Activated naive CD8-positive, alpha-beta T cell (primary cell): ENCODE measurements around the gene ADAM12.

Experiments used
- H3K27ac Mint-ChIP-seq: one replicate; pipeline ENCODE4 v1.8.0; 2021; ENCODE audit warnings: mixed read lengths
- H3K27me3 Mint-ChIP-seq: one replicate; pipeline ENCODE4 v1.8.0; 2021; ENCODE audit warnings: mixed read lengths
- H3K36me3 Mint-ChIP-seq: one replicate; pipeline ENCODE4 v1.8.0; 2021; ENCODE audit warnings: mixed read lengths
- H3K4me1 Mint-ChIP-seq: one replicate; pipeline ENCODE4 v1.8.0; 2021; ENCODE audit warnings: low read depth, mixed read lengths
- H3K4me3 Mint-ChIP-seq: one replicate; pipeline ENCODE4 v1.8.0; 2021; ENCODE audit warnings: mild to moderate bottlenecking, mixed read lengths
- H3K9me3 Mint-ChIP-seq: one replicate; pipeline ENCODE4 v1.8.0; 2021; ENCODE audit warnings: low read depth, mixed read lengths

The ADAM12 gene

DNA sequence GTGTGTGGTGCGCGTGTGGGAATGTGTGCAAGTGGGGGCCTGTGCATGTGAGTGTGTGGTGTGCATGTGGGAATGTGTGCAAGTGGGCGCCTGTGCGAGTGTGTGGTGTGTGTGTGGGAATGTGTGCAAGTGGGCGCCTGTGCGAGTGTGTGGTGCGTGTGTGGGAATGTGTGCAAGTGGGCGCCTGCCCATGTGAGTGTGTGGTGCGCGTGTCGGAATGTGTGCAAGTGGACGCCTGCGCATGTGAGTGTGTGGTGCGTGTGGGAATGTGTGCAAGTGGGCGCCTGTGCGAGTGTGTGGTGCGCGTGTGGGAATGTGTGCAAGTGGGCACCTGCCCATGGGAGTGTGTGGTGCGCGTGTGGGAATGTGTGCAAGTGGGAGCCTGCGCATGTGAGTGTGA is 259.7 kb downstream of the ADAM12 start:
- Mint-ChIP-seq H3K9me3 (no peaks in the 10 kb centered on the region), H3K4me1 (no peaks in the 10 kb centered on the region), H3K4me3 (no peak overlapping the region), H3K36me3 (no peaks in the 10 kb centered on the region), H3K27ac (no peak overlapping the region), H3K27me3 (peaks cover under 1% of the 10 kb centered on the region)

DNA sequence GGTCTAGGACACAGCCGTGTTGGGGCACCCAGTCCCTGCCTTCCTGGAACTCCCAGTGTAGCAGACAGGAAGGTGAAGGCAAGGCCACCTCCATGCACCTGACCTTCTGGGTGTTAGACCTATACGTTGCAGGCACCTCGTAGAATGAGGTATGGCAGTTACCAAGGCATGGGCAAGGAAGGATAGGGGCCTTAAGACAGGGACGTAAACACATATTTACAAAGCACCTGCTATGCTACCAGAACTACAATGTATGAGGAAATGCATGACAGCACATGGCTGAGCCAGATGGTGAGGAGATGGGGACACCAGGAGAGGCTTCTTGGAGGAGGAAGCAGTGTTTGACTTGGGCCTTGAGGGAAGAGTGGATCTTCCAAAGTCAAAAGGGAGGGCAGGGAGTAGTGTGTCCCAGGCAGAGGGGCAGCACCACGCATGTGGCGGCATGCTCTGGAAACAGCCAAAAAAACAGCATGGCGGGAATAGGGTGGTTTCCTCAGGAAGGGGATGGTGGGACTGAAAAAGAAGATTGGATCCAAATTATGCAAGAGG is 260.7 kb downstream of the ADAM12 start:
- no peaks in the 10 kb centered on the region for H3K9me3 Mint-ChIP-seq
- no peaks in the 10 kb centered on the region for H3K36me3 Mint-ChIP-seq
- H3K4me3 Mint-ChIP-seq: no peak overlapping the region
- no peaks in the 10 kb centered on the region for H3K27me3 Mint-ChIP-seq
- H3K27ac Mint-ChIP-seq: no peak overlapping the region
- no peaks in the 10 kb centered on the region for H3K4me1 Mint-ChIP-seq

DNA sequence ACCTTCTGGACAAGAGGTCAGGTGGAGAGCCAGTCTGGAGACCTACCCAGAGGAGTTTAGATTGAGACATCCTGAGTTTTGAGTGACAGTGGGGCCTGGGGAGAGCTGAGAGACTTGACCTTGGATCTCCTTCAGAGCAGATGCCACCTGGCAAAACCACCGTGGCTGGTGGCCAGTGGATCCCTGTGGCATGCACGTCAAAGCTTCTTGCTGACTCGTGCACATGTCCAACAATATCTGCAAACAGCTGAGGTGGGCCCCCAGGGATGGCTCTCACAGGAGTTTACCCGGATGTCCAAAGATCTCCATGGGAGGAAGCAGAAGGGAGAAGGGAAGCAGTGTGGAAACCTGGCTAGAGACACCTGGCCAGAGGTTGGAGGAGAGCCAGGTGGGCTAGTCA is 261.4 kb downstream of the ADAM12 start:
- Mint-ChIP-seq H3K27me3 (no peaks in the 10 kb centered on the region), H3K36me3 (no peaks in the 10 kb centered on the region), H3K9me3 (no peaks in the 10 kb centered on the region), H3K4me3 (no peak overlapping the region), H3K27ac (no peak overlapping the region), H3K4me1 (no peaks in the 10 kb centered on the region)

- Mint-ChIP-seq H3K4me3 (no peak overlapping the region), H3K27me3 (no peaks in the 10 kb centered on the region), H3K27ac (no peak overlapping the region), H3K4me1 (no peaks in the 10 kb centered on the region), H3K36me3 (no peaks in the 10 kb centered on the region), H3K9me3 (no peaks in the 10 kb centered on the region)
These were observed 262.3 kb downstream of the ADAM12 start for GRCh38 chr10:126126023-126126422.

DNA sequence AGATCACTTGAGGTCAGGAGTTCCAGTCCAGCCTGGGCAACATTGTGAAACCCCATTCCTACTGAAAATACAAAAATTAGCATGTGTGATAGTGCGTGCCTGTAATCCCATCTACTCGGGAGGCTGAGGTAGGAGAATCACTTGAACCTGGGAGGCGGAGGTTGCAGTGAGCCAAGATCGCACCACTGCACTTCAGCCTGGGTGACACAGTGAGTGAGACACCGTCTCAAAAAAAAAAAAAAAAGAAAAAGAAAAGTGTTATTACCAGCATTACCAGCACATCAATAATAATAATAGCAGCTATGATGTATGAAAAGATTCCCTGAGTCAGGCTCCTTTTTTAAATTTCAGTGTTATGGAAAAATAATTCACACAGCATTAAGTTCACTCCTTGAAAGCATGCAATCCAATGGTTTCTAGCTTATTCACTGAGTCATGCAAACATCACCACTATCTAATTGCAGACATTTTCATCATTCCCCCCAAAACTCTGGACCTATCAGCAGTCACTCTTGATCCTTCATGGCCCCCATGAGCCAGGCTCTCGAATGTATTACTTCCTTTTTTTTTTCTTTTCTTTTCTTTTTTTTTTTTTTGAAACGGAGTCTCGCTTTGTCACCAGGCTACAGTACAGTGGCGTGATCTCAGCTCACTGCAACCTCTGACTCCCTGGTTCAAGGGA is 263.5 kb downstream of the ADAM12 start:
- H3K4me1 Mint-ChIP-seq: no peaks in the 10 kb centered on the region
- H3K27me3 Mint-ChIP-seq: peaks cover 3% of the 10 kb centered on the region
- H3K27ac Mint-ChIP-seq: no peak overlapping the region
- H3K4me3 Mint-ChIP-seq: no peak overlapping the region
- H3K9me3 Mint-ChIP-seq: no peaks in the 10 kb centered on the region
- H3K36me3 Mint-ChIP-seq: no peaks in the 10 kb centered on the region

DNA sequence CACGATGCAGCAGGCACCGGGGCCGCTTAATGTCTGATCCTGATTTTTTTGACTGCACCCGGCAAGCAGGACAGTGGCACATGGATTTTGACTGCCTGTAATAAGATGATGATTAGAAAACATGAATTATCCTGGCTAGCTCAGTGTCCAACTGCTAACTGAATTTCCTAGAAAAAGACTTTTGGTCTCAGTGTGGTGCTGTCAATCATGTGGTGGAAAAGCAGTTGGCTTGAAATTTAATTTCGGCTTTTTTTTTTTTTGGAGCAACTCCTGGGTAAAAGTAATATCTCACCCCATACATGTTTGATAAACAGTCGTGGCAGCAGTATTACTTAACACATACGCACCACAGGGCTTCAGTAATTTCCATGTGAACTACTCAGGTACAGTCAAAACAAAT is 264.2 kb downstream of the ADAM12 start:
- Mint-ChIP-seq H3K36me3 (no peaks in the 10 kb centered on the region), H3K4me1 (no peaks in the 10 kb centered on the region), H3K27me3 (peaks cover 3% of the 10 kb centered on the region), H3K27ac (no peak overlapping the region), H3K4me3 (no peak overlapping the region), H3K9me3 (no peaks in the 10 kb centered on the region)

DNA sequence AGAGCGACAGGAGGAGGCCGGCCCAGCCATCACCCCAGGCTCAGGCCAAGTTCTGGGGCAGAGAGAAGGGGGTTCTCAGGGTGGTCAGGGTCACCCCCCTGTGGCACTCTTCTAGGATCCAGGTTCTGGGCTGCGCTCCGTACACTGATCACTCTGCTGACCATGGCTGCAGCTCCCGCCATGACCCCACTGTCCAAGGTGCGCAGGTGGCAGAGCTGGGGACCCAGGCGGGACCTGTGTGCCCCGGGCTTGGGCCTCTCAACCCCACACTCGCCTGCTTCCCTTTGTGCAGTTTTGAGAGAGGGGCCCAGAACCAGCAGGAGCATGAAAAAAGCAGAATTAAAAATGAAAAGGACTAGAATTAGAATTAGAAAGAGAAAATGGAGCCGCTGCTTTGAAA is 264.8 kb downstream of the ADAM12 start:
- Mint-ChIP-seq H3K4me1 (no peaks in the 10 kb centered on the region), H3K27me3 (peaks cover 3% of the 10 kb centered on the region), H3K36me3 (no peaks in the 10 kb centered on the region), H3K9me3 (no peaks in the 10 kb centered on the region), H3K27ac (no peak overlapping the region), H3K4me3 (no peak overlapping the region)

- no peaks in the 10 kb centered on the region for H3K36me3 Mint-ChIP-seq
- H3K4me3 Mint-ChIP-seq: no peak overlapping the region
These were observed 265.4 kb downstream of the ADAM12 start for GRCh38 chr10:126122881-126123280.

DNA sequence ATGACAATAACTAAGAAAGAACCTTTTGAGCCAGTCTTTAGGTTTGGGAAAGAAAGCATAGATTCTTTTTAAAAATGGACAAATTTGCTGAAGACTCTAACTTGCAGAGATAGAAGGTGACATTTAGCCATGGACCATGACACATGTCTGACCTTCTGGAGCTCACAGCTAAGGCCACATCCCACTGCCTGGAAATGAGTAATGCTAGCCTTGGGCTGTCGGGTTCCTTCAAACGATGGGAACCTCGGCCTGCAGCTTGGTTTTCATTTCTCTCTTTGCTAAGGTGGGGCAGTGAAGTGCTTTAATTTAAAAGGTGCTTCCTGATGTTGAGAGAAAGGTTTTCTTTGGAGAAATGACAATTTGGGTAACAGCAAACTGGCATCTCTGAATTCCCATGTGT is 268.7 kb downstream of the ADAM12 start:
- Mint-ChIP-seq H3K36me3 (no peaks in the 10 kb centered on the region), H3K4me1 (no peaks in the 10 kb centered on the region), H3K27me3 (peaks cover 3% of the 10 kb centered on the region), H3K4me3 (no peak overlapping the region), H3K9me3 (no peaks in the 10 kb centered on the region), H3K27ac (no peak overlapping the region)

More at GRCh38 chr10:126122881-126123280, 265.4 kb downstream of the ADAM12 start:
- H3K27me3 Mint-ChIP-seq: peaks cover 3% of the 10 kb centered on the region
- H3K27ac Mint-ChIP-seq: no peak overlapping the region
- H3K4me1 Mint-ChIP-seq: no peaks in the 10 kb centered on the region
- H3K9me3 Mint-ChIP-seq: no peaks in the 10 kb centered on the region

DNA sequence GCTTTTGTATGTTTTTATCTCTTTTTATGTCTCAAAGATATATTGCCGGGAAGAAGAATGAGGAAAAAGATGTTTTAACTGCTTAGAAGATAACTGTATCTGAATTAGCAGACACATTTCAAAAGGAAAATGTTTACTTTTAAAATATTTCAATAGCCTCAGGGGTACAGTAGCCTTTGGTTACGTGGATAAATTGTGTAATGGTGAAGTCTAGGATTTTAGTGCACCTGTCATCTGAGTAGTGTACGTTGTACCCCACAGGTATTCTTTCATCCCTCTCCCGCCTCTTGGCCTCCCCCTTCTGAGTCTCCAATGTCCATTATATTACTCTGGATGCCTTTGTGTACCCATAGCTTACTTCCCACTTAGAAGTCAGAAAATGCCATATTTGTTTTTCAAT is 269.8 kb downstream of the ADAM12 start:
- H3K36me3 Mint-ChIP-seq: no peaks in the 10 kb centered on the region
- H3K9me3 Mint-ChIP-seq: no peaks in the 10 kb centered on the region
- no peak overlapping the region for H3K27ac Mint-ChIP-seq
- peaks cover 4% of the 10 kb centered on the region for H3K27me3 Mint-ChIP-seq
- no peaks in the 10 kb centered on the region for H3K4me1 Mint-ChIP-seq
- H3K4me3 Mint-ChIP-seq: no peak overlapping the region

- H3K36me3 Mint-ChIP-seq: no peaks in the 10 kb centered on the region
- H3K9me3 Mint-ChIP-seq: peaks cover 3% of the 10 kb centered on the region
- H3K4me1 Mint-ChIP-seq: no peaks in the 10 kb centered on the region
- no peak overlapping the region for H3K27ac Mint-ChIP-seq
- H3K4me3 Mint-ChIP-seq: no peak overlapping the region
- H3K27me3 Mint-ChIP-seq: peaks cover 7% of the 10 kb centered on the region
These were observed 271.1 kb downstream of the ADAM12 start for GRCh38 chr10:126117196-126117595.

DNA sequence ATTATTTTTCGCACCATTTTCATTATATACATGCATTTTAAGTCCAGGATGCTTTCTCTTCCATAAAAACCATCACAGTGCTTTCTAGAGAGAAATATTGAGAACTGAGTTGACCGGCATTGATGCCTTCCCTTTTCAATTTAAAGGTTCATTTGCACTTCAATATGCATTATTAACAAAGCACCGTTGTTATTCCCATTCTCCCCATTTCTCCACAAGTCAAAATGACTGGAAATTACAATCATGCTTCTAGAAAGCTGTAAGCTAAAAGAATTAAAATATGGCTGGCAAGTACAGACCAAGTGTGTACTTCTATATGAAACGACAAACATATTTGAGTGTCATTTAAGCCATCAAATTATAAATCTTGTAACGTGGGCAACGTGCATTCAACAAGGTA is 272.4 kb downstream of the ADAM12 start:
- Mint-ChIP-seq H3K36me3 (no peaks in the 10 kb centered on the region), H3K4me1 (no peaks in the 10 kb centered on the region), H3K27ac (no peak overlapping the region), H3K9me3 (peaks cover 3% of the 10 kb centered on the region), H3K4me3 (no peak overlapping the region), H3K27me3 (peaks cover 12% of the 10 kb centered on the region)

DNA sequence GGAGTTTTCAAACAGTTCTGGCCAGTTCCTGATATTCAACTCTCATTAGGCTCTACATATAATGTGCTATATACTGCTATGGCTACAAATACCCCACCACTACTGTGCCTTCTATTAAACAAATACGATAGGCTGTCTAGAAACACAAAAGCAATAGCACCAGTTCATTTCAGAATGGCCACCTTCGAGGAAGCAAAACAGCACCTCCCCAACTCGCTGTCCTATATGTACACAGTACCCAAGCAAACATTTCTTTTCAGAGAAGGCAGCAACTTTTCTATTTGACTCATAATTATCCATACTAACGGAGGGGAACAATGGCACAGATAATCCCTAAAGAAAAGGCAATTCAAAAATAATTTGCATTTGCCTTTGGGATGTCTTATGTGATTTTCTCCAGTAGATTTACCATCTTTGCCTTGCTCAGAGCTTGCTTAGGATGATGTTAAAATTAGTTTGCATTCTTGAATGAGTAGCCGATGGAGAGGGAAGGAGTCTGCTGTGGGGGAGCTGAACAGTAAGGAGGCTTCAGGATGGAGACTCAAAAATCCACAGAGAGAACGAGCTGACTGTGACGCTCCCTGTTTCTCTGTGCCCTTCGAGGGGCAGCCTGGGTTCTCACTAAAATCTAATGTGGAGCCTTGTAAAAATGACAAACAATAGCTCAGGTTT is 273.3 kb downstream of the ADAM12 start:
- Mint-ChIP-seq H3K36me3 (no peaks in the 10 kb centered on the region), H3K9me3 (peaks cover 3% of the 10 kb centered on the region)

GRCh38 chr10:126111516-126111915 is 276.8 kb downstream of the ADAM12 start:
- H3K4me1 Mint-ChIP-seq: no peaks in the 10 kb centered on the region
- peaks cover 15% of the 10 kb centered on the region for H3K27me3 Mint-ChIP-seq
- peaks cover 3% of the 10 kb centered on the region for H3K9me3 Mint-ChIP-seq
- H3K36me3 Mint-ChIP-seq: no peaks in the 10 kb centered on the region
- no peak overlapping the region for H3K27ac Mint-ChIP-seq
- no peak overlapping the region for H3K4me3 Mint-ChIP-seq

More for the DNA sequence above, 273.3 kb downstream of the ADAM12 start:
- Mint-ChIP-seq H3K27me3 (peaks cover 11% of the 10 kb centered on the region), H3K4me1 (no peaks in the 10 kb centered on the region), H3K4me3 (no peak overlapping the region), H3K27ac (no peak overlapping the region)

DNA sequence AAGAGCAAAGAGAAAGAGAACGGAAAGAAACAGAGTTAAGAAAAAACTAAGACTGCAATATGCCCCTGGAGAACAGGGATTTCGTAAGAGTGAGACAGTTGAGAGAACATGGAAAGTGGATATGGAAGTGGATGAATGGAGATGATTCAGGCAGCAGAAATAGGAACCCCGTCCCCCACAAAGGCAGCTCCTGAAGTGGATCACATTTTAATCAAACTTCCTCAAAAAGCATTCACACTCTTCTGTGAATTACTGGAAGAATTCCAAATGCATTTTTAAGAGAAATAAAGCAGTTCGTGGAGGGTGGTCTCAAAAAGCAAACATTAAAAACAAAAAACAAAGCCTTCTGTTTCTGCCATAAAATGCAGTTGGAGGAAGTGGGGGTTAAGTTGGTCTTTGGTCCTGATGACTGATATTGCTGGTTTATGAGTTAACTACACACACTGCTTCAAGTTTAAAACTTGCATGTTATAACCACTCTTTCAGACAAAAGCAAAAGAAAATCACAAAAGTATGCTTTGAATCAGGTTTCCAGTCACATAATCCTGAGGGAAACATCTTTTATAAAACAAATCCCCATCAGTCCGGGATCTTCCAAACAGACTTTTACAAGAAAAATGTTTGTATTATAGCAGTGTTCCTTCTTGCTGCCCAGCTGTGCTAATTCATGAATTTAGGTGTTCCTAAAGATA is 277.6 kb downstream of the ADAM12 start:
- H3K9me3 Mint-ChIP-seq: peaks cover 3% of the 10 kb centered on the region
- H3K4me3 Mint-ChIP-seq: no peak overlapping the region
- no peak overlapping the region for H3K27ac Mint-ChIP-seq
- no peaks in the 10 kb centered on the region for H3K4me1 Mint-ChIP-seq
- peaks cover 15% of the 10 kb centered on the region for H3K27me3 Mint-ChIP-seq
- no peaks in the 10 kb centered on the region for H3K36me3 Mint-ChIP-seq
